Loucy (cell line): ENCODE results near the gene COL24A1.

Experiments used
- CTCF ChIP-seq: fragments of 200-600 bp; sonication (generic); conservative IDR thresholded peaks from 2 replicates; pipeline ENCODE4 v1.5.1; 2014; ENCODE audit warnings: mild to moderate bottlenecking, antibody characterized with exemption, low read length
- EZH2phosphoT487 ChIP-seq: fragments of 200-600 bp; IDR thresholded peaks from 2 replicates; pipeline ENCODE4 v1.6.1; 2018; ENCODE audit warnings: antibody characterized with exemption, mild to moderate bottlenecking, moderate library complexity, borderline replicate concordance

- TF ChIP-seq CTCF, result no peak
- TF ChIP-seq EZH2phosphoT487, result no peak
Measured at GRCh38 chr1:85898861-85899260, 257.7 kb downstream of the COL24A1 start.
